Measurements from ENCODE around the gene CPA3. TPM values are rescaled to one million over a fixed set of nuclear protein-coding genes. Genes with fewer than 3 reads are reported as not detected.

Gene CPA3
- total RNA-seq, 1 donor from 2014 or later: not detected

- Mint-ChIP-seq H3K4me3 (ENCODE audit: unreplicated experiment) (no peak overlapping the region), H3K36me3 (ENCODE audit: low read depth) (peaks cover 2% of the 10 kb centered on the region)
Measured at GRCh38 chr3:148922467-148922866, 57.4 kb downstream of the CPA3 start.

GRCh38 chr3:148923592-148923991, 58.5 kb downstream of the CPA3 start:
- Mint-ChIP-seq H3K4me3 (ENCODE audit: unreplicated experiment) (no peak overlapping the region), H3K27me3 (ENCODE audit: low read depth) (no peaks in the 10 kb centered on the region), H3K27ac (ENCODE audit: unreplicated experiment) (no peak overlapping the region), H3K36me3 (ENCODE audit: low read depth) (peaks cover 2% of the 10 kb centered on the region), H3K4me1 (ENCODE audit: low read depth) (peaks cover 7% of the 10 kb centered on the region), H3K9me3 (ENCODE audit: low read depth) (peaks cover 6% of the 10 kb centered on the region)
- no peak for TF ChIP-seq CTCF (IDR thresholded peaks at IDR 0.05)
- no peak for DNase-seq (ENCODE audit: low spot score)

More at GRCh38 chr3:148922467-148922866, 57.4 kb downstream of the CPA3 start:
- Mint-ChIP-seq H3K27me3 (ENCODE audit: low read depth) (no peaks in the 10 kb centered on the region), H3K4me1 (ENCODE audit: low read depth) (peaks cover 7% of the 10 kb centered on the region), H3K9me3 (ENCODE audit: low read depth) (peaks cover 6% of the 10 kb centered on the region), H3K27ac (ENCODE audit: unreplicated experiment) (no peak overlapping the region)
- TF ChIP-seq CTCF (IDR thresholded peaks at IDR 0.05): no peak
- DNase-seq (ENCODE audit: low spot score): no peak

- H3K9me3 Mint-ChIP-seq (ENCODE audit: low read depth): peaks cover 3% of the 10 kb centered on the region
- H3K27ac Mint-ChIP-seq (ENCODE audit: unreplicated experiment): no peak overlapping the region
- peaks cover 7% of the 10 kb centered on the region for H3K4me1 Mint-ChIP-seq (ENCODE audit: low read depth)
- H3K36me3 Mint-ChIP-seq (ENCODE audit: low read depth): peaks cover 2% of the 10 kb centered on the region
- no peak for DNase-seq (ENCODE audit: low spot score)
- H3K4me3 Mint-ChIP-seq (ENCODE audit: unreplicated experiment): no peak overlapping the region
- no peaks in the 10 kb centered on the region for H3K27me3 Mint-ChIP-seq (ENCODE audit: low read depth)
- TF ChIP-seq CTCF (IDR thresholded peaks at IDR 0.05): no peak
Measured at GRCh38 chr3:148924562-148924961, 59.5 kb downstream of the CPA3 start.

- no peak for TF ChIP-seq CTCF (IDR thresholded peaks at IDR 0.05)
- no peaks in the 10 kb centered on the region for H3K36me3 Mint-ChIP-seq (ENCODE audit: low read depth)
- H3K27me3 Mint-ChIP-seq (ENCODE audit: low read depth): no peaks in the 10 kb centered on the region
- no peak overlapping the region for H3K4me3 Mint-ChIP-seq (ENCODE audit: unreplicated experiment)
- no peak overlapping the region for H3K27ac Mint-ChIP-seq (ENCODE audit: unreplicated experiment)
- no peak for DNase-seq (ENCODE audit: low spot score)
- peaks cover 10% of the 10 kb centered on the region for H3K4me1 Mint-ChIP-seq (ENCODE audit: low read depth)
- no peaks in the 10 kb centered on the region for H3K9me3 Mint-ChIP-seq (ENCODE audit: low read depth)
Measured at GRCh38 chr3:148925845-148926244, 60.7 kb downstream of the CPA3 start.

GRCh38 chr3:148930752-148931151, 65.7 kb downstream of the CPA3 start:
- Mint-ChIP-seq H3K4me1 (ENCODE audit: low read depth) (peaks cover 11% of the 10 kb centered on the region), H3K27ac (ENCODE audit: unreplicated experiment) (no peak overlapping the region)

More at GRCh38 chr3:148930752-148931151, 65.7 kb downstream of the CPA3 start:
- TF ChIP-seq CTCF (IDR thresholded peaks at IDR 0.05): no peak
- no peak for DNase-seq (ENCODE audit: low spot score)
- H3K9me3 Mint-ChIP-seq (ENCODE audit: low read depth): no peaks in the 10 kb centered on the region
- H3K4me3 Mint-ChIP-seq (ENCODE audit: unreplicated experiment): no peak overlapping the region
- no peaks in the 10 kb centered on the region for H3K27me3 Mint-ChIP-seq (ENCODE audit: low read depth)
- H3K36me3 Mint-ChIP-seq (ENCODE audit: low read depth): no peaks in the 10 kb centered on the region

All from chondrocyte (in vitro differentiated cells).